ENCODE data around the gene KCNJ10.

Gene KCNJ10

DNA sequence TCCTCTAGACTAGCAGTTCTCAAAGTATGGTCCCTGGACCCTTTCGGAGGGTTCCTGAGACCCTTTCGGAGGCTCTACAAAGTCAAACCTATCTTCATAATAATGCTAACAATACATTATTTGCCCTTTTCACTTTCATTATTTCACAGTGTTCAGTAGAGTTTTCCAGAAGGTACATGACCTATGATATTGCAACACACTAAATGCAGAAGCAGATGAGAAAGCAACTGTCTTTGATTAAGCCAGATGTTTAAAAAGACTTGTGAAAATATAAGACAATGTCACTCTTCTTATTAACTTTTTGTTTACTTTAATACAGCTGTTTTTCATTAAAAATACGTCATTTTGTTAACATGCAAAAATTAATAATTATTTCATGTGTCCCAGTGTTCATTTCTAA is 5.8 kb downstream of the KCNJ10 start:
- DNase-seq (ENCODE audit: low spot score) = no peak
- in situ Hi-C loops (cut with MboI; ENCODE audit: low sequenced_read_pairs, unreplicated experiment) = no loop called here
- TF ChIP-seq, protein P1, sequence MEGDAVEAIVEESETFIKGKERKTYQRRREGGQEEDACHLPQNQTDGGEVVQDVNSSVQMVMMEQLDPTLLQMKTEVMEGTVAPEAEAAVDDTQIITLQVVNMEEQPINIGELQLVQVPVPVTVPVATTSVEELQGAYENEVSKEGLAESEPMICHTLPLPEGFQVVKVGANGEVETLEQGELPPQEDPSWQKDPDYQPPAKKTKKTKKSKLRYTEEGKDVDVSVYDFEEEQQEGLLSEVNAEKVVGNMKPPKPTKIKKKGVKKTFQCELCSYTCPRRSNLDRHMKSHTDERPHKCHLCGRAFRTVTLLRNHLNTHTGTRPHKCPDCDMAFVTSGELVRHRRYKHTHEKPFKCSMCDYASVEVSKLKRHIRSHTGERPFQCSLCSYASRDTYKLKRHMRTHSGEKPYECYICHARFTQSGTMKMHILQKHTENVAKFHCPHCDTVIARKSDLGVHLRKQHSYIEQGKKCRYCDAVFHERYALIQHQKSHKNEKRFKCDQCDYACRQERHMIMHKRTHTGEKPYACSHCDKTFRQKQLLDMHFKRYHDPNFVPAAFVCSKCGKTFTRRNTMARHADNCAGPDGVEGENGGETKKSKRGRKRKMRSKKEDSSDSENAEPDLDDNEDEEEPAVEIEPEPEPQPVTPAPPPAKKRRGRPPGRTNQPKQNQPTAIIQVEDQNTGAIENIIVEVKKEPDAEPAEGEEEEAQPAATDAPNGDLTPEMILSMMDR (IDR thresholded peaks at IDR 0.05; ENCODE audit: borderline replicate concordance, control extremely low read depth, extremely low read depth, insufficient read depth, missing control alignments) = no peak

DNA sequence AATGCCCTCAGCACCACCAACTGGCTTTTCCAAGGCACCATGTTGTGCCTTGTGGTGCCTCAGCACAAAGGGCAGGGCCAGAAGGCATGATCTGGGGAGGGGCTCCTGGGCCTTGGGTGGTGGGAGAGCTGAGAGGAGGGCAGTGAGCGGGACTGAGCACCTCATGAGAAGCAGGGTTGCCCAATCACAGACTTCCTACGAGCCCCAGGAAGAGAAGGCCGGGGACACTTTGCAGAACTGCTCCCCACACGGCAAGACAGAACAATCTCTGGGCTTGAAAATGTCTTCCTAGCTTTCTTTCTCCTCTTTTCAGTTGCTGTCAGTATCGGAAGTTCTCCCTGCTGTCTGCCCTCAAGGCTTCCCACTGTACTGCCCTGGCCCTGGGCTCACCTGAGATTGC is 6.8 kb downstream of the KCNJ10 start:
- DNase-seq (ENCODE audit: low spot score) = no peak
- TF ChIP-seq, protein P1 (IDR thresholded peaks at IDR 0.05; ENCODE audit: borderline replicate concordance, control extremely low read depth, extremely low read depth, insufficient read depth, missing control alignments) = no peak
- in situ Hi-C loops (cut with MboI; ENCODE audit: low sequenced_read_pairs, unreplicated experiment) = no loop called here

DNA sequence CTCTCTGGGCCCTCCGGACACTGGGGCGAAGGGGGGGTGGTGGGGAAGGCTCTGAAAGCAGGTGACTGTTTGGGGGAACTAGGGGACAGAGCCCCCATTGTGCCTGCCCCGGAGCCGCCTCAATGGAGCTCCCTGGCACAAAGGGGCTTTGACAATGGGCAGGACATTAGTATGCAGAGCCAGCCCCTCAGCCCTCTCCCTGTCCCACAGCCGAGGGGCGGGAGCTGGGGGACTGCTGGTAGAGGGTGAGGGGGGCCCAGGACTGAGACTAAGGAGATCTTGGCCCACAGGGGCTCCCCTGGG is 7.8 kb downstream of the KCNJ10 start:
- TF ChIP-seq, protein P1 (IDR thresholded peaks at IDR 0.05; ENCODE audit: borderline replicate concordance, control extremely low read depth, extremely low read depth, insufficient read depth, missing control alignments) = no peak
- in situ Hi-C loops (cut with MboI; ENCODE audit: low sequenced_read_pairs, unreplicated experiment) = no loop called here
- no peak for DNase-seq (ENCODE audit: low spot score)

DNA sequence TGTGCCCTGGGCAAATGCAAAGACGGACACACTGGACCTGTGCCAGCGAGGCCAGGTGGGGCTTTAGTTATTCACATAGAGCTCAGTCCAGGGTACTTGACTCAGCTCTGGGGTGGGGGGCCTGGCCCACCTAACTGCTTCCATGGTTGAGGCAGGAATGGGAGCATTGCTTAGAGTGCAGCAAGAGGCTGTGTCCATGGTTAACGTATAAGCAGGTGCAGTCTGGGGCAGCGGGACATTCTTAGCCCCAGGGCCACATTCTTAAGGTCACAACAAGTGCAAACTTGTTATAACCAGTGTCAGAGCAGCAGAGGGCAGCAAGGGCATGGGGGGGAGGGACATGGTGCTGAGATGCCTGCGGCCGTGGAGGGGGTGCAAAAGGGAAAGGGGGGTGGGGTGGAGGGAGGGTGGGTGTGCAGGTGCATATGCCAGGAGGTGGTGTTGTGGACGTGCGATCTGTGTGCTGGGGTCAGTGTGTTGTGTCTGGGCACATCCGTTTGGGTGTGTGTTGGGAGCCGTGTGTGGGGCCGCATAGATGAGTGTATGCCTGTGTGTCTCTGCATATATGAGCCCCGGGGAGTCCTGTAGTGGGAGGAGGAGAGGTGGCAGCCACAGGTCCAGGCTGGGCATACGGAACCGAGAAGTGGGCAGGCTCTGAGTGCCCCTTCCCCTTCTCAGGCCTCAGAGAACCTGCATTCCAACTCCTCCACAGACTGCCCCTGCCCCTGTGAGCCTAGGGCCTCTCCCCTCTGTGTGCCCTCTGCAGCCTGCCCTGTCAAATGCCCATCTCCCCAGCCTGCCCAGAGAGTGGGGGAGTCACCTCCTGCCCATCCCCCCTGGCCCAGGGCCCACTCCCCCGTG is 8.4 kb downstream of the KCNJ10 start:
- TF ChIP-seq, protein P1 (IDR thresholded peaks at IDR 0.05; ENCODE audit: borderline replicate concordance, control extremely low read depth, extremely low read depth, insufficient read depth, missing control alignments) = no peak
- DNase-seq (ENCODE audit: low spot score) = no peak
- in situ Hi-C loops (cut with MboI; ENCODE audit: low sequenced_read_pairs, unreplicated experiment) = no loop called here

DNA sequence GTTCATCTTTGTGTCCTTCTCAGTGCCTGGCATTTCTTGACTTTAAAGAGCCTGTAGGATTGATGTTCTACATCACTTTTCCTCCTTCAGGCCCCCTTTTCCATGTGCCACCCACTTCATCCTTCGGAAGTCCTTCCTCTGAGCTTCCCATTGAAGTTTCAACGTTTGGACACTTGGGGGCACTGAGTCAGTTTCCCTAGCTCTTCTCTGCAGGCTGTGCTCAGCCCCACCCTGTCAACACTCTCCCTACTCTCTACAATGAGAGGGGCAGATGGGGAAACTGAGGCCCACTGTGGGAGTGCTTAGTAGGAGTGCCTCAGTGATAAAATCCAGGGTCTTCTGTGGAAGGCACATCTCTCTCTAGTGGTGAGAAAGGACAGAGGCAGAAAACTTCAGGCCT is 11.9 kb downstream of the KCNJ10 start:
- DNase-seq (ENCODE audit: low spot score) = no peak
- in situ Hi-C loops (cut with MboI; ENCODE audit: low sequenced_read_pairs, unreplicated experiment) = no loop called here
- TF ChIP-seq, protein P1 (IDR thresholded peaks at IDR 0.05; ENCODE audit: borderline replicate concordance, control extremely low read depth, extremely low read depth, insufficient read depth, missing control alignments) = no peak

DNA sequence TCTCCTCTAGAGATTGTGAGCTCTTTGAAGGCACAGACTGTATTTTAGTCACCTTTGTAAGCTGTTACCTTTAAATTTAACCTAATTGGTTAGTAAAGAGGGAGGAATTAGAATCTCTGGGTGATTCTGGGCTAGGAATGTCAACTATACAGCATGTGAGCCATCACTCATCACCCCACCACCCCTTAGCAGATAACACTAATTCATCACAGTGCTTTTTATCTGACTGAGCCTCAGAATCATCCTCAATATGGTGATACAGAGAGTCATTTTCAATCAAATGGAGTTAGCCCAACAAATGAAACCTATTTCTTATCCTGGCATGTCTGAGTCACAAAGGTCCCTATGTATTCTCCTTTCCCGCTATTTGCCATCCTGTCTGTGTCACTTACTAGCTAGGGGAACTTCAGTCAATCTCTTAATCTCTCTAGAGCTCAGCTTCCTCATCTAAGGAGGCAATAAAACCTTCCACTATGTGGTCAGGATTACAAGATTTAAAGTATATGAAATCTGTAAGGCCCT is 13.3 kb downstream of the KCNJ10 start:
- in situ Hi-C loops (cut with MboI; ENCODE audit: low sequenced_read_pairs, unreplicated experiment) = no loop called here
- TF ChIP-seq, protein P1 (IDR thresholded peaks at IDR 0.05; ENCODE audit: borderline replicate concordance, control extremely low read depth, extremely low read depth, insufficient read depth, missing control alignments) = no peak

More for the DNA sequence above, 13.3 kb downstream of the KCNJ10 start:
- DNase-seq (ENCODE audit: low spot score) = no peak
